Measurements from ENCODE around the gene ELMO1. TPM values are rescaled to one million over a fixed set of nuclear protein-coding genes. Genes with fewer than 3 reads are reported as not detected.

ELMO1 gene
- total RNA-seq, 1 experiment from 2014 or later: not detected

DNA sequence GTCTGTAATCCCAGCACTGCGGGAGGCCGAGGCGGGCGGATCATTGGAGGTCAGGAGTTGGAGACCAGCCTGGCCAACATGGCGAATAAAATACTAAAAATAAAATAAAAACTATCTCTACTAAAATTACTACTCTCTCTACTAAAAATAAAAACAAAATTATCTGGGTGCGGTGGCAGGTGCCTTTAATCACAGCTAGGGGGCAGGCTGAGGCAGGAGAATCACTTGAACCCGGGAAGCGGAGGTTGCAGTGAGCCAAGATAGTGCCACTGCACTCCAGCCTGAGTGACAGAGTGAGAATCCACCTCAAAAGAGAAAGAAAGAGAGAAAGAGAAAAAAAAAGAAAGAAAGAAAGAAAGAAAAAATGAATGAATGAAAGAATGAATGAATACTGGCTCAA lies 351.4 kb downstream of the ELMO1 start:
- no peak overlapping the region for H3K27ac ChIP-seq (ENCODE audit: low read depth, low read length, poor library complexity, severe bottlenecking)
- H3K27me3 ChIP-seq (replicated peaks; ENCODE audit: insufficient read depth, low read depth, low read length, poor library complexity): no peaks in the 10 kb centered on the region
- ChIA-PET CTCF (no interaction called here), POLR2A (ENCODE audit: low non-redundant PET) (no interaction called here)
- H3K9me3 ChIP-seq (ENCODE audit: low read depth, low read length, poor library complexity, severe bottlenecking): no peaks in the 10 kb centered on the region
- DNase-seq (ENCODE audit: low spot score): no peak
- no peak overlapping the region for H3K4me3 ChIP-seq (ENCODE audit: low read depth, low read length, poor library complexity, severe bottlenecking)
- H3K36me3 ChIP-seq (ENCODE audit: insufficient read depth, low read length, poor library complexity, severe bottlenecking): no peaks in the 10 kb centered on the region
- H3K4me1 ChIP-seq (ENCODE audit: insufficient read depth, low read length, poor library complexity, severe bottlenecking): no peaks in the 10 kb centered on the region
- intact Hi-C loops (cut with micrococcal nuclease; ENCODE audit: unreplicated experiment): loop anchor here (1.0 kb wide), 1 partner anchor 85 kb away; no protein-coding TSS in a partner anchor
- TF ChIP-seq EZH2 (IDR thresholded peaks at IDR 0.05; ENCODE audit: borderline replicate concordance, low read depth, low read length, poor library complexity, severe bottlenecking): no peak
- TF ChIP-seq, protein P1, sequence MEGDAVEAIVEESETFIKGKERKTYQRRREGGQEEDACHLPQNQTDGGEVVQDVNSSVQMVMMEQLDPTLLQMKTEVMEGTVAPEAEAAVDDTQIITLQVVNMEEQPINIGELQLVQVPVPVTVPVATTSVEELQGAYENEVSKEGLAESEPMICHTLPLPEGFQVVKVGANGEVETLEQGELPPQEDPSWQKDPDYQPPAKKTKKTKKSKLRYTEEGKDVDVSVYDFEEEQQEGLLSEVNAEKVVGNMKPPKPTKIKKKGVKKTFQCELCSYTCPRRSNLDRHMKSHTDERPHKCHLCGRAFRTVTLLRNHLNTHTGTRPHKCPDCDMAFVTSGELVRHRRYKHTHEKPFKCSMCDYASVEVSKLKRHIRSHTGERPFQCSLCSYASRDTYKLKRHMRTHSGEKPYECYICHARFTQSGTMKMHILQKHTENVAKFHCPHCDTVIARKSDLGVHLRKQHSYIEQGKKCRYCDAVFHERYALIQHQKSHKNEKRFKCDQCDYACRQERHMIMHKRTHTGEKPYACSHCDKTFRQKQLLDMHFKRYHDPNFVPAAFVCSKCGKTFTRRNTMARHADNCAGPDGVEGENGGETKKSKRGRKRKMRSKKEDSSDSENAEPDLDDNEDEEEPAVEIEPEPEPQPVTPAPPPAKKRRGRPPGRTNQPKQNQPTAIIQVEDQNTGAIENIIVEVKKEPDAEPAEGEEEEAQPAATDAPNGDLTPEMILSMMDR (conservative IDR thresholded peaks at IDR 0.05; ENCODE audit: low read depth, low read length): peak; percentile 63
- BruUV-seq (replicated peaks): no TSS peak

GRCh38 chr7:37096341-37096740 lies 352.3 kb downstream of the ELMO1 start:
- TF ChIP-seq, protein P1 (conservative IDR thresholded peaks at IDR 0.05; ENCODE audit: low read depth, low read length): no peak
- no peak for TF ChIP-seq EZH2 (IDR thresholded peaks at IDR 0.05; ENCODE audit: borderline replicate concordance, low read depth, low read length, poor library complexity, severe bottlenecking)
- no peak overlapping the region for H3K4me3 ChIP-seq (ENCODE audit: low read depth, low read length, poor library complexity, severe bottlenecking)
- intact Hi-C loops (cut with micrococcal nuclease; ENCODE audit: unreplicated experiment): no loop called here
- no TSS peak for BruUV-seq (replicated peaks)
- POLR2A ChIA-PET (ENCODE audit: low non-redundant PET): no interaction called here
- no peak for DNase-seq (ENCODE audit: low spot score)
- no peaks in the 10 kb centered on the region for H3K9me3 ChIP-seq (ENCODE audit: low read depth, low read length, poor library complexity, severe bottlenecking)
- no peak overlapping the region for H3K27ac ChIP-seq (ENCODE audit: low read depth, low read length, poor library complexity, severe bottlenecking)
- H3K27me3 ChIP-seq (replicated peaks; ENCODE audit: insufficient read depth, low read depth, low read length, poor library complexity): no peaks in the 10 kb centered on the region
- CTCF ChIA-PET: no interaction called here
- H3K36me3 ChIP-seq (ENCODE audit: insufficient read depth, low read length, poor library complexity, severe bottlenecking): no peaks in the 10 kb centered on the region
- no peaks in the 10 kb centered on the region for H3K4me1 ChIP-seq (ENCODE audit: insufficient read depth, low read length, poor library complexity, severe bottlenecking)

GRCh38 chr7:37095122-37095521 lies 353.5 kb downstream of the ELMO1 start:
- Histone ChIP-seq H3K9me3 (ENCODE audit: low read depth, low read length, poor library complexity, severe bottlenecking) (no peaks in the 10 kb centered on the region), H3K36me3 (ENCODE audit: insufficient read depth, low read length, poor library complexity, severe bottlenecking) (no peaks in the 10 kb centered on the region), H3K27ac (ENCODE audit: low read depth, low read length, poor library complexity, severe bottlenecking) (no peak overlapping the region), H3K4me1 (ENCODE audit: insufficient read depth, low read length, poor library complexity, severe bottlenecking) (no peaks in the 10 kb centered on the region), H3K27me3 (replicated peaks; ENCODE audit: insufficient read depth, low read depth, low read length, poor library complexity) (no peaks in the 10 kb centered on the region), H3K4me3 (ENCODE audit: low read depth, low read length, poor library complexity, severe bottlenecking) (no peak overlapping the region)
- no peak for TF ChIP-seq EZH2 (IDR thresholded peaks at IDR 0.05; ENCODE audit: borderline replicate concordance, low read depth, low read length, poor library complexity, severe bottlenecking)
- TF ChIP-seq, protein P1 (conservative IDR thresholded peaks at IDR 0.05; ENCODE audit: low read depth, low read length): no peak
- intact Hi-C loops (cut with micrococcal nuclease; ENCODE audit: unreplicated experiment): no loop called here
- CTCF ChIA-PET: no interaction called here
- no TSS peak for BruUV-seq (replicated peaks)
- DNase-seq (ENCODE audit: low spot score): no peak
- POLR2A ChIA-PET (ENCODE audit: low non-redundant PET): no interaction called here

Measured in A673 (cell line).